ENCODE measurements around the gene DIS3L2. TPM values are rescaled to one million over a fixed set of nuclear protein-coding genes. Genes with fewer than 3 reads are reported as not detected.

The DIS3L2 gene
- total and polyA plus RNA-seq, 2 of the 8 experiments (the other 6 are each of a cell fraction or from before 2014, with no cell fraction given) = 11.5 to 21.6 TPM

DNA sequence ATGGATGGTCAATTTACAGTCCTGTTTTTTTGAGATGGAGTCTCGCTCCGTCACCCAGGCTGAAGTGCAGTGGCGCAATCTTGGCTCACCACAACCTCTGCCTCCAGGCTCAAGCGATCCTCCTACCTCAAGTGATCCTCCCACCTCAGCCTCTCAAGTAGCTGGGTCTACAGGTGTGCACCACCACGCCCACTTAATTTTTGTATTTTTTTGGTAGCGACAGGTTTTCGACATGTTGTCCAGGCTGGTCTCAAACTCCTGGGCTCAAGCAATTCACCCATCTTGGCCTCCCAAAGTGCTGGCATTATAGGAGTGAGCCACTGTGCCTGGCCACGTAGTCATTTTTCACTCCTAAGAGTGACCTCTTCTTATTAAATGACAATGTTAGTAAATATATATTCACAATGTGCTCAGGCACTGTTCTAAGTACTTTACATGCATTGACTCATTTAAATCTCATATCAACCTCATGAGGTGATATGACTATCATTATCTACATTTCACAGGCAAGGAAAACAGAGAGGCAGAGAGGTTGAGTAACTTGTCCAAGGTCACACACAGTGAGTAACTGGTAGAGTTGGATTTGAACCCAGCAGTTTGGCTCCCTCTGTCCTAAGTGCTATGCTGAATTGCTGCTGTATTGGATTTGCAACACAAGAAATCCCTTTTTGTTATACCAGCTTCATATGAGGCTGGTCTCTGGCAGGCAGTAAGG is 5.6 kb upstream of the DIS3L2 start (continued):
- TF ChIP-seq RFX5 (IDR thresholded peaks at IDR 0.05; ENCODE audit: borderline replicate concordance, low read depth, low read length) (no peak), TAF7 (optimal IDR thresholded peaks at IDR 0.05; ENCODE audit: borderline replicate concordance, low read depth, low read length) (no peak), BRCA1 (IDR thresholded peaks at IDR 0.05; ENCODE audit: low read depth, low read length) (no peak), SIN3A (conservative IDR thresholded peaks at IDR 0.05 in 1 of 2, IDR thresholded peaks at IDR 0.05 in 1 of 2; ENCODE audit: low read depth in 1 of 2, low read length in 2 of 2) (no peak), NANOG (IDR thresholded peaks at IDR 0.05; ENCODE audit: insufficient read depth, low read depth, low read length, poor library complexity, severe bottlenecking) (no peak), PHF8 (conservative IDR thresholded peaks at IDR 0.05; ENCODE audit: low read depth, low read length) (no peak)

Measured in H1 (cell line).